Measurements from ENCODE around the gene ASPRV1.

ASPRV1 gene

DNA sequence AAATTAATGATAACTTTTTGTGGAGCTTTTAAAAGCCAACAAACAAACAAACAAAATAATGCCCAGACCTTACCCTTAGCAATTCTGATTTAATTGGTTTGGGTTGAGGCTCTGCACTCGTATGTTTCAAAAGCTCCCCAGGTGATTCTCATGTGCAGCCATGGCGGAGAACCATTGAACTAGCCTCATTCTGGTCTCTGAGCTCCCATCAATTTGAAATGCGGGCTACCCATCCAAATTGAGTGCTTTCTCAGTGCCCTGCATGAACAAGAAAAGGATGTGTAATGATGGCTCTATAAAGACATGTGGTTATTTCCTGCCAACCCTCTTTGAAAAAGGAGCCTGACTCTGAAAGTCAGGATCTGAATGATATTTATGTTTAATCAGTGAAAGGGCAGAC, 38.3 kb downstream of the ASPRV1 start:
- no peak for DNase-seq (ENCODE audit: low spot score)
- TF ChIP-seq CTCF (IDR thresholded peaks at IDR 0.05; ENCODE audit: extremely low read depth, missing control alignments) = no peak

GRCh38 chr2:69918401-69918800, 43.0 kb downstream of the ASPRV1 start:
- TF ChIP-seq CTCF (IDR thresholded peaks at IDR 0.05; ENCODE audit: extremely low read depth, missing control alignments) = no peak
- no peak for DNase-seq (ENCODE audit: low spot score)

DNA sequence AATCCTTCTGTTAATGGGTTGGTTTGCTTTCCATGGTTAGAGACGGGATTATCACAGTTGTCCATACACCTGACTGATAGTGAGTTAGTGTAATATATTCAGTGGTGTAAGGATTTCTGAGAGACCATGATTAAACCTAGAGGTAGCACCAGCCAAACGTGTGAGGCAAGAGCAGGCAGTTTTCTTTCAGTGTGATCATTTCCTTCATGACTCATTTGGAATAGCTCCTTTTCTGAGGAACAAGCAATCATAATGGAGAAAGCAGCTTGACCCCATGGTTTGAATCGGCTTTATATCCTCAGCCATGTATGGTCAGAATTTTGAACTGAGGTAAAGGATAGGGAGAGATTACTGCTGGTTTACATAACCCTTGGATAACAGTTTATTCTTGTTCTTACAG, 43.6 kb downstream of the ASPRV1 start:
- no peak for DNase-seq (ENCODE audit: low spot score)
- no peak for TF ChIP-seq CTCF (IDR thresholded peaks at IDR 0.05; ENCODE audit: extremely low read depth, missing control alignments)

DNA sequence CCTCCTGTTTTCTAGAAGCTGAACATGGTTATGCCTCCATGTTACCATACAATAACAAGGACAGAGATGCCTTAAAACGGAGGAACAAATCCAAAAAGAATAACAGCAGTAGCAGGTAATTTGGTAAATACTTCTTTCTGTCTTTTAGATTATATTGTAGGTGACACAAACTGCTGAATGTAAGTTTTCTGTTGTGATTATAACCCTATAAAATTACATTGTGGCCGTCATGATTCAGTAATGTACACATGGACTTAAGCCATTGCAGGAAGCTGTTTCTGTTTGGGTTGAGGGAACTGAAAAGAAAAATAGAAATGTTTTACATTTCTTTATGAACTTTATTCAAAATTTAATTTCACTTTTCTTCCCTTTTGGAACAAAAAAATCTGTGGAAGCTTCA, 45.3 kb downstream of the ASPRV1 start:
- no peak for TF ChIP-seq CTCF (IDR thresholded peaks at IDR 0.05; ENCODE audit: extremely low read depth, missing control alignments)
- DNase-seq (ENCODE audit: low spot score) = no peak

- no peak for DNase-seq (ENCODE audit: low spot score)
Measured at GRCh38 chr2:69914950-69915945, 46.2 kb downstream of the ASPRV1 start, which contains the start of gene MXD1. TSS of gene MXD1 (plus strand) at chr2:69915109. CDS start at chr2:69915331, 222 bp downstream.

GRCh38 chr2:69914164-69914949, 47.1 kb downstream of the ASPRV1 start:
- DNase-seq (ENCODE audit: low spot score) = peak; percentile 99
- TF ChIP-seq CTCF (IDR thresholded peaks at IDR 0.05; ENCODE audit: extremely low read depth, missing control alignments) = peak; percentile 38

More at GRCh38 chr2:69914950-69915945, 46.2 kb downstream of the ASPRV1 start, which contains the start of gene MXD1:
- TF ChIP-seq CTCF (IDR thresholded peaks at IDR 0.05; ENCODE audit: extremely low read depth, missing control alignments) = no peak
